T-helper 9 cell (primary cell): ENCODE results near the gene CD28.

Experiments used
- DNase-seq: peaks from one replicate; pipeline ENCODE4 v3.0.0-alpha.2; 2020

The CD28 gene

DNA sequence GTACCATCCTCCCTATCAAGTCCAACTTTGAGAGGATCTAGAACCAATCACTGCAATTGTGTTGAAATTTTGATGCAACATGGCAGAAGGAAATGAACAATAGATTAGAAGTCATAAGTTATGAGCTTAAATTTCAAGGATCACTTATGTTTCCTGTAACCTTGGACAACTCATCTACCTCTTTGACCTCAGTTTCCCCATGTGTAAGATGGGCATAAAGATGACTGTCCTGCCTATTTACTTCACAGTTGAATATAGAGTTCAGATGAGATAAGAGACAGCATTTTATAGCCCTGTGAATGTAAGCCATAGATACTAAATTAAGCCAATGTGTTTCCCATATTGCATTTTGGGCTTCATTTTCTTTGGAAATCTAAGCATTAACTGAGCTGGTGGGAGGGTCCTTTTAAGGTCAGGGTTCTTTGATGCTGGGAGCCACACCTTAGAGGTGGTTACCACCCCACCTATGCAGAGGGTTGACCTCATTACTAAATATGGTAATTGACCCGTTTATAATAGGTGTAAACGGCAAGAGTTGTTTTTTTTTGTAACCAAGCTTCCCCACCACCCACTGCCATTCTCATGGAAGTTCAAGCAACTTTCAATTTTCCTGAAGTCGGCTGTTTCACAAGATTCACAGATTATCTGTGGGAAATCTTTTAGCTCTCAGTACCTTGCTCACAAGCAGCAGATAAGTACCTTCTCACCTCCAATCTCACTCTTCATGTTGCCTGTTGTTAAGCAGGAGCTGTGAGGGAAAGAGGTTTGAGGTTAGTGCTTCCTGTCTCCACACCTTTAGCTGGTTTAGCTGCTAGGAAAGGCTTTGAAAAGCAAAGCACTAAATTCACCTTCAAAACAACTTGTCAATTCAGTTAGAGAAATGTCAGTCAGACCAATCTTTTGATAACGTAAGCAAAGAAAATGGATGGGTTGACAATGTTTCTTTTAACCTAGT lies 13.3 kb downstream of the CD28 start:
- no peak for DNase-seq

DNA sequence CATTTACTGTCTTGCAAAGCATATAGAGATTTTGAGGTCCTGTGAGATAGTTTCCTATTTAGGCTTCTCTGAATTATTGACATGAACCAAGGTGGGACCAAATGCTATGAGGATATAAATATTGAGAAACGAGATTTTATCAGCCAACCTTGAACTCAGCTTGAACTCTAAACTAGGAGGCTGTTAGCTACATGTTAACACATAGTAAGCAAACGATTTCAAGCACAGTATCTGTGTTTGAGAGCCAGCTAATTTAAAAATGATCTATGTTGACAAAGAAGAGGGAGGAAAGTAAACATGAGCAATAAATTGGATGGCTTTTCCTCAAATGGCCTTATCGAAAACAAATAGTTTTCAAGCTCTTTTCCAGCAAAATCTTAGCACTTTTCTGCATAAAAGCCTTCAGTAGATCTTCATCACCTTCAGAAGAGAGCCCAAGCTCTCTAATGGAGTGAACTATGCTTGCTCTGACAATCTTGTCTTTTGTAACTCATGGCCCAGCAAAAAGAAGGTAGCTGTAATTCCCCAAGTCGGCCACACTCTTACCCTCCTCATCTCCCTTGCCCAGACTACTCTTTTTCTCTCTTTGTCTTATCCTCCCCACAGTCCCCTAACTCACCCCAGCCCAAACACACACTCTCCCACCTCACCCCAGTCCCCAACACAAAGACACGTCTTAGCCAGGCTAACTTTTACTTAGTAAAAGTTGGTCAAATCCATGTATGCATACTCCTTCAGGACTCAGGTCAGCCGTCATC lies 14.7 kb downstream of the CD28 start:
- DNase-seq = no peak

GRCh38 chr2:203721781-203722300 lies 15.4 kb downstream of the CD28 start:
- DNase-seq = no peak

GRCh38 chr2:203722411-203722810 lies 16.0 kb downstream of the CD28 start:
- no peak for DNase-seq

DNA sequence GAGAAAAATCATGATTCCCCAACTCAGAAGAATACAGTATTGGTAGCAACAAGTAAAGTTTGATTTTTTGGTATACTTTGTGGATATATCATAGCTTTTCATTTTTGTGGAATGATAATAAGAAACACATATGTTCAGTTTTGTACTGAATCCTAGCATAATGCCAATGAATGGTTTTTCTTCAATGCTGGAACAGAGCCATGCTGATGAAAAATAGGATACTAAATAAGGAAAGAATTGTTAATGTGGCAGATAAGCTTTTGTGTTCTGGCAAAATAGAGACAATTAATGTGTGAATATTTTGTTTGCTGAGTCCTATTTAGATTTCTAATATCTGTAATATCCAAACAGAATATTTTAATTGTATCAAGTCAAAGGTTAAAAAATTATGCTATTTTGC lies 21.9 kb downstream of the CD28 start:
- DNase-seq = no peak

GRCh38 chr2:203730076-203730729 lies 23.8 kb downstream of the CD28 start:
- no peak for DNase-seq

DNA sequence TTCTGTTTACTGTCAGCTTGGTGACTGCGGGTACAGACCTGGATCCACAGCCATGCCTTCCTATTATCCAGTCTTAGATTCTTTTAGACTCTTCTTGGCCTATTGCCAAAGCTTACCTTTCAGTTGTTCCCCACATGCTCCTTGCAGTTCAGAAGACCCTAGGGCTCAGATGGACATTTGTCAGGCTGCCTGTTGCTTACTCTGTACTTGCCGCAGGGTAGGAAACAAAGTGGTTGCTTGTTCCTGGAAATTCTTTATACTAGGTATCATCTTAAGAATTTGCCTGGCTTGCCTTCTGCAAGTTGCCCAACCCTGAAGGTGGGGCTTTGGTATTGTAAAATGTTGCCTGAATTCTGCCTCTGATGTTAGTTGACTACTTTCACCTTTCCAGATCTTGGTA lies 24.4 kb downstream of the CD28 start:
- DNase-seq = no peak

- DNase-seq = no peak
Measured at GRCh38 chr2:203732092-203732952, 25.9 kb downstream of the CD28 start.

GRCh38 chr2:203732953-203733510 lies 26.6 kb downstream of the CD28 start:
- no peak for DNase-seq

DNA sequence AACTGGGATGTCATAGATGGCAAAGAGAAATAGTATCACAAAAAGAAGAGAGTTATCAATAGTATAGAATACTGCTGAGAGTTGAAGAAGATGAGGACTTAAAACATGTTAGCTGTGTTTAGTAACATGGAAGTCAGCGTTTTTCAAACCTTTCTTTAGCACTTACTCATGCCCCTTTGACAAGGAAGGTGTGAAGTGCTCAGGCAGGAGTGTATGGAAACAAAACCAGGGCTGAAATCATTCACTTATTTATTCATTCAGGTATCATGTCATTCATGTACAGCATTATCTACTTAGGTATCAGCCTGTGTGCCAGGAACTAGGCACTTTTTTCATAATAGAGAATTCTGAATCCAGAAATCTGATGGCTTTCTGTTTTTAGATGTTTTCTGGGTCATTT lies 27.2 kb downstream of the CD28 start:
- no peak for DNase-seq

DNA sequence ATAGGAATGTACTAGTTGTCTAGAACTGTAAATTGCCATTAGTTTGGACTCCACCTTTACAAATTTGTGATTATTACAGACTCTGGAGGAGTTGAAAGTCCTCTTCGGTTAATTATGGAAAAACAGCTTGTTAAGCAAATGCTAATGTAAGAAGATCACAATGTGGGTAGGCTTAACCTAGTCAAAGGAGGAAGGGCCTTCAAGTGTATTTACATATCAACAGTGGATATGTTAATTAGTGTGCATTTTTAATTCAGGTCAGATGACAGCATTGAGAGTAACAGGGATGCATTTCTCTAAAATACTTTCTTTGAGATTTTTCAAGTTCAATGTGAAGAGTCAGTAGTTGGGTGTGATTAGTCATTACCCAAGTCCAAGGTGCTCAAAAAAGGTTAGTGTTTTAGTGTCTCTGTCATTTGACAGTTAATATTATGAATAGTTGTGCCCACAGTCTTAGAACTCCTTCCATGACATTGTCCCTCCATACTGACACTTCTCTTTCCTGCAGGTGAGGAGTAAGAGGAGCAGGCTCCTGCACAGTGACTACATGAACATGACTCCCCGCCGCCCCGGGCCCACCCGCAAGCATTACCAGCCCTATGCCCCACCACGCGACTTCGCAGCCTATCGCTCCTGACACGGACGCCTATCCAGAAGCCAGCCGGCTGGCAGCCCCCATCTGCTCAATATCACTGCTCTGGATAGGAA lies 28.0 kb downstream of the CD28 start:
- no peak for DNase-seq

GRCh38 chr2:203737360-203737759 lies 30.9 kb downstream of the CD28 start:
- DNase-seq = no peak

DNA sequence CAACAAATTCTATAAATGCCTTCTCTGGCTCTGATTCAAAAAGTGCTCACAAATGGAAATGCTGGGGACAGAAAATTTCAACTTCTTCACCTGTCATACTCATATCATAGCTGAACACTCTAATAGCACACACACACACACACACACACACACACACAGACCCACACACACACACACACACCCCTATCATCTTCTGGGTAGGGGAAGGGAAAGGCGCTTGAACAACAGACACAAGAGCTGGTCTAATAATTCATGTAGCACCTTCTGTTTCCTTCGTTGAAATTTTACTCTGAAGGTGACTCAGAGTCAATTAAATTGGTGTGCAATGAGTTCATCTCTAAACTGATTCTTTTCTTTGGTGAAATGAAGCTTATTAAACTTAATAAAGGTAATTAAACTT lies 32.9 kb downstream of the CD28 start:
- DNase-seq = no peak

GRCh38 chr2:203740871-203741281 lies 34.4 kb downstream of the CD28 start:
- no peak for DNase-seq

DNA sequence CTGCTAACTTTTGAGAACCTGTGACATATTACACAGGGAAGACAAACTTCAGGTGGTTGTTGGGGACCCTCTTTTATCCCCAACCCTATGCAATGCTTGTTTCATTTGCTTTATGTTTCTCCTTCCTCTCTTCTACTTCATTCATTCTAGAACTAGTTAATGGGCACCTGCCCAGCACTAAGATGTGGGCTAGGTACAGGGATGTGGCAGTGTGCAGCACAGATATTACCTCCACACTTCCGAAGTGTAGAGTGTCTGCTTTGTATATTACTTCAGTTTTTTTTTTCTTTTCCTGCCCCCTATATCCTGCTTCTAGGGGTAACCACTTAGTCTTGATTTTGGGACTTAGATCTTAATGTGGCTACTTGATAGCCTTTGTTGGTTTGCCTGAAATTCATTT lies 35.1 kb downstream of the CD28 start:
- DNase-seq = no peak

GRCh38 chr2:203743441-203743981 lies 37.1 kb downstream of the CD28 start:
- DNase-seq = no peak

DNA sequence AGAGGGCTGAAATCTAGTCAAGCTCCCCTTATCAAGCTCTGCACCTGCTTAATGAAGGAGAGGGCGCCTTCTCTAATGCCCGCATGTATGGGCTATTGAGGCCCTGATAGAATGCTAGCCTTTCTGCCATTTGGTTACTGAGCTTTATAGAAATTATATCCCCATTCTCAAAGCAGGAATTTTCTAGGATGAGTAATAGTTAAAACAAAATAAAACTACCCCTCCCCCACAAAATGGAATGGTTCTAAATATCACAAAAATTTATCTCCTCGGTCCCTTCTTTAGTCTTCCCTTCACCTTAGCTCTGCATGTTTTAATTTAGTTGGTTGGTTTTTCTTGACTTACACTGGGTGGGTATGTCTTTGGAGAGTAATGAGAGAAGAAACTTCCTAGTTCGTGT lies 37.7 kb downstream of the CD28 start:
- DNase-seq = no peak

- no peak for DNase-seq
Measured at GRCh38 chr2:203745267-203745666, 38.8 kb downstream of the CD28 start.

- no peak for DNase-seq
Measured at GRCh38 chr2:203748331-203749126, 42.1 kb downstream of the CD28 start.
